GM12878 (cell line): ENCODE data around the gene RNF150. TPM values are rescaled to one million over a fixed set of nuclear protein-coding genes. Genes with fewer than 3 reads are reported as not detected.

ENCODE experiments used
- ATAC-seq: fragments of 200-7000 bp; cut with Tn5 transposase; 3 replicates; pipeline ENCODE4 v1.9.1; 2020; ENCODE audit warnings: mild to moderate bottlenecking, moderate library complexity
- BruUV-seq: library from RNA; stranded (reverse); fragments of 400-500 nt; replicated peaks from 2 replicates; lab custom pipeline; 2021; lab: Mats Ljungman, UMichigan
- CTCF ChIA-PET: fragments of 300-600 bp; sonication (Branson Sonifier 250); formaldehyde crosslinking; extraction: SDS; loops from one replicate; lab custom pipeline; 2021; ENCODE audit warnings: inconsistent platforms; lab: Yijun Ruan, JAX
- POLR2A ChIA-PET: fragments of 350-600 bp; formaldehyde crosslinking; extraction: SDS; loops from one replicate; lab custom pipeline; 2021; ENCODE audit warnings: inconsistent platforms; lab: Charles Lee
- RAD21 ChIA-PET: fragments of 300-600 bp; sonication (Branson Sonifier 250); formaldehyde crosslinking; loops from one replicate; lab custom pipeline; 2023; ENCODE audit warnings: antibody characterized with exemption; ENCODE audit not compliant: unreplicated experiment; lab: Charles Lee
- SMC1A ChIA-PET: fragments of 300-600 bp; sonication (Branson Sonifier 250); formaldehyde crosslinking; loops from one replicate; lab custom pipeline; 2023; ENCODE audit not compliant: unreplicated experiment, uncharacterized antibody; lab: Charles Lee
- DNase-seq: peaks from one replicate; pipeline ENCODE4 v3.0.0-alpha.2; 2011; ENCODE audit warnings: low read depth, low spot score
- FAIRE-seq: peaks from 3 replicates; lab custom pipeline; 2011; peaks lifted over from hg19 to GRCh38; lab: Jason Lieb, UNC
- H2AFZ ChIP-seq: 2 replicates; pipeline ENCODE4 v1.6.0; 2011; ENCODE audit warnings: low read depth, low read length, control low read depth; ENCODE audit not compliant: control insufficient read depth
- H3K27ac ChIP-seq: 2 replicates; pipeline ENCODE4 v1.5.1; 2011; ENCODE audit warnings: control low read depth; ENCODE audit not compliant: control insufficient read depth, insufficient read depth
- H3K27me3 ChIP-seq, 2 experiments: replicated peaks in 1 of 2; 2 replicates each; pipeline versions ENCODE4 v1.6.0 to v1.6.1; 2011; ENCODE audit warnings: low read length in 1 of 2; ENCODE audit not compliant: control insufficient read depth in 2 of 2, insufficient read depth in 2 of 2
- H3K36me3 ChIP-seq, 2 experiments: 2 replicates each; pipeline ENCODE4 v1.5.1; 2011; ENCODE audit warnings: low read length in 1 of 2; ENCODE audit not compliant: control insufficient read depth in 2 of 2, insufficient read depth in 2 of 2
- H3K4me1 ChIP-seq: 2 replicates; pipeline ENCODE4 v1.6.1; 2011; ENCODE audit warnings: mild to moderate bottlenecking, low read length, moderate library complexity, mixed read lengths; ENCODE audit not compliant: control insufficient read depth, insufficient read depth
- H3K4me2 ChIP-seq: 2 replicates; pipeline ENCODE4 v1.6.0; 2011; ENCODE audit warnings: control low read depth; ENCODE audit not compliant: control insufficient read depth, insufficient read depth
- H3K4me3 ChIP-seq: fragments of 200-600 bp; sonication (generic); 2 replicates; pipeline ENCODE4 v1.5.1; 2016
- H3K79me2 ChIP-seq: 2 replicates; pipeline ENCODE4 v1.6.0; 2011; ENCODE audit warnings: low read length; ENCODE audit not compliant: control insufficient read depth, insufficient read depth
- H3K9ac ChIP-seq: 2 replicates; pipeline ENCODE4 v1.8.0; 2011; ENCODE audit warnings: low read length, control low read depth, mixed read lengths; ENCODE audit not compliant: control insufficient read depth, insufficient read depth
- H3K9me3 ChIP-seq: replicated peaks from 3 replicates; pipeline ENCODE4 v1.5.1; 2011; ENCODE audit warnings: mild to moderate bottlenecking, low read length; ENCODE audit not compliant: control insufficient read depth, insufficient read depth
- H4K20me1 ChIP-seq: 2 replicates; pipeline ENCODE4 v1.6.0; 2011; ENCODE audit not compliant: control insufficient read depth, insufficient read depth
- CREB1 ChIP-seq: IDR thresholded peaks from 2 replicates; pipeline ENCODE4 v1.6.1; 2012; ENCODE audit warnings: low read depth, mild to moderate bottlenecking, inconsistent platforms
- RBBP5 ChIP-seq: fragments of 200-600 bp; sonication (generic); conservative IDR thresholded peaks from 2 replicates; pipeline ENCODE4 v1.6.1; 2016
- ZBTB33 ChIP-seq: fragments of 450-650 bp; IDR thresholded peaks from 2 replicates; pipeline ENCODE4 v1.6.1; 2017; ENCODE audit warnings: mild to moderate bottlenecking
- ZNF274 ChIP-seq: IDR thresholded peaks from one replicate; pipeline ENCODE4 v1.8.0; 2011; ENCODE audit not compliant: insufficient read length, insufficient read depth
- ZNF384 ChIP-seq: IDR thresholded peaks from 2 replicates; pipeline ENCODE4 v1.6.1; 2012; ENCODE audit warnings: low read depth, mild to moderate bottlenecking, low read length, improper control_type of control experiment, borderline replicate concordance
- WGBS: methylation state at CpG from one replicate; pipeline ENCODE4 v1.1.6; 2016; ENCODE audit warnings: low lambda C conversion rate; ENCODE audit not compliant: insufficient replicate concordance, insufficient coverage; ENCODE audit errors: missing lambda C conversion rate; 5-methylcytosine and 5-hydroxymethylcytosine counted together
- in situ Hi-C: fragments of 300-500 bp; cut with MboI; formaldehyde crosslinking; loops from 9 replicates; pipeline ENCODE4 v1.14.3; 2018; ENCODE audit warnings: mixed read lengths
- intact Hi-C: fragments of 100-400 bp; cut with micrococcal nuclease; formaldehyde crosslinking; loops from one replicate; pipeline ENCODE4 v1.14.2; 2022; ENCODE audit not compliant: unreplicated experiment
- polyA plus RNA-seq, 11 experiments: library from polyadenylated mRNA; depleted of rRNA in 4 of 11; unstranded in 6 of 11; stranded (reverse) in 5 of 11; fragments of >200 nt; fragmentation: Nextera tagmentation in 4 of 11; fragmentation: Illumina TruSeq in 1 of 11; extraction: Ambion mirVana in 4 of 11; extraction: Trizol in 1 of 11; gene quantifications; 1 replicate in 1 of 11; 2 replicates in 10 of 11; pipeline versions ENCODE4 v1.2.1 to v1.2.3, GENCODE V29; 2011 to 2016; ENCODE audit warnings: inconsistent platforms in 2 of 11, missing spikeins in 2 of 11, low read depth in 1 of 11
- total RNA-seq, 4 experiments: library from RNA; depleted of rRNA in 3 of 4; stranded (reverse); fragments of >200 nt in 3 of 4; fragmentation: Illumina TruSeq in 1 of 4; extraction: Trizol in 1 of 4; gene quantifications; 2 replicates each; pipeline versions ENCODE4 v1.2.1 to v1.2.3, GENCODE V29; 2013 to 2021
- TF ChIP-seq, protein P1 (sequence below): fragments of 450-650 bp; IDR thresholded peaks from 2 replicates; pipeline ENCODE4 v1.6.1; 2017; ENCODE audit warnings: antibody characterized with exemption, mild to moderate bottlenecking, moderate library complexity

Gene RNF150
- total and polyA plus RNA-seq, 10 of the 15 experiments (the other 5 are each of a cell fraction or from before 2014, with no cell fraction given): 0.01 to 2.3 (median 0.04) TPM; not detected in 6

GRCh38 chr4:141090473-141090872, 42.8 kb downstream of the RNF150 start:
- Histone ChIP-seq H3K4me2 (no peak overlapping the region), H3K9me3 (no peaks in the 10 kb centered on the region; the same call in 2 of the 3 replicates), H3K4me3 (no peak overlapping the region), H3K79me2 (no peaks in the 10 kb centered on the region), H4K20me1 (no peaks in the 10 kb centered on the region), H3K27ac (no peak overlapping the region), H3K36me3 (no peaks in the 10 kb centered on the region), H2AFZ (no peak overlapping the region), H3K4me1 (no peaks in the 10 kb centered on the region), H3K9ac (no peak overlapping the region), H3K27me3 (no peaks in the 10 kb centered on the region)
- intact Hi-C loops: no loop called here
- no peak for FAIRE-seq
- DNase-seq: no peak
- no peak for ATAC-seq
- POLR2A ChIA-PET: no interaction called here
- CTCF ChIA-PET: interaction anchor here (1.4 kb wide), 1 partner anchor 9 kb away, joined by 4 read pairs; no protein-coding TSS in a partner anchor
- SMC1A ChIA-PET: no interaction called here
- RAD21 ChIA-PET: no interaction called here
- 0% methylated on average over 3 of the region's 3 CpGs for WGBS
- TF ChIP-seq RBBP5: no peak
- no peak for TF ChIP-seq CREB1
- no peak for TF ChIP-seq ZBTB33
- TF ChIP-seq, protein P1, sequence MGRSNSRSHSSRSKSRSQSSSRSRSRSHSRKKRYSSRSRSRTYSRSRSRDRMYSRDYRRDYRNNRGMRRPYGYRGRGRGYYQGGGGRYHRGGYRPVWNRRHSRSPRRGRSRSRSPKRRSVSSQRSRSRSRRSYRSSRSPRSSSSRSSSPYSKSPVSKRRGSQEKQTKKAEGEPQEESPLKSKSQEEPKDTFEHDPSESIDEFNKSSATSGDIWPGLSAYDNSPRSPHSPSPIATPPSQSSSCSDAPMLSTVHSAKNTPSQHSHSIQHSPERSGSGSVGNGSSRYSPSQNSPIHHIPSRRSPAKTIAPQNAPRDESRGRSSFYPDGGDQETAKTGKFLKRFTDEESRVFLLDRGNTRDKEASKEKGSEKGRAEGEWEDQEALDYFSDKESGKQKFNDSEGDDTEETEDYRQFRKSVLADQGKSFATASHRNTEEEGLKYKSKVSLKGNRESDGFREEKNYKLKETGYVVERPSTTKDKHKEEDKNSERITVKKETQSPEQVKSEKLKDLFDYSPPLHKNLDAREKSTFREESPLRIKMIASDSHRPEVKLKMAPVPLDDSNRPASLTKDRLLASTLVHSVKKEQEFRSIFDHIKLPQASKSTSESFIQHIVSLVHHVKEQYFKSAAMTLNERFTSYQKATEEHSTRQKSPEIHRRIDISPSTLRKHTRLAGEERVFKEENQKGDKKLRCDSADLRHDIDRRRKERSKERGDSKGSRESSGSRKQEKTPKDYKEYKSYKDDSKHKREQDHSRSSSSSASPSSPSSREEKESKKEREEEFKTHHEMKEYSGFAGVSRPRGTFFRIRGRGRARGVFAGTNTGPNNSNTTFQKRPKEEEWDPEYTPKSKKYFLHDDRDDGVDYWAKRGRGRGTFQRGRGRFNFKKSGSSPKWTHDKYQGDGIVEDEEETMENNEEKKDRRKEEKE: no peak
- TF ChIP-seq ZNF274: no peak
- no peak for TF ChIP-seq ZNF384
- BruUV-seq: no TSS peak
- in situ Hi-C loops: no loop called here
